Kidney capillary endothelial cell (primary cell): ENCODE measurements around the gene TMEM238.
A peak's percentile ranks its signal among the peaks of the same experiment; 100 is the strongest.
"Not testable (repeated sequence)": the region's sequence is repeated elsewhere in the genome, so short reads cannot be mapped to it uniquely, and the experiment has no call there.

Experiments
- DNase-seq: peaks from one replicate; pipeline ENCODE4 v3.0.0-alpha.2; 2018; ENCODE audit warnings: low spot score

Gene TMEM238

GRCh38 chr19:55339889-55340783 is 44.0 kb downstream of the TMEM238 start:
- DNase-seq, result no peak

- peak; percentile 100 for DNase-seq
These were observed 44.8 kb downstream of the TMEM238 start, which contains the start of gene KMT5C for GRCh38 chr19:55339105-55339888. Gene KMT5C, plus strand, starts transcription at chr19:55339876. Its CDS starts 2,061 bp downstream, at chr19:55341937.

- DNase-seq, result no peak
These were observed 48.0 kb downstream of the TMEM238 start for GRCh38 chr19:55336101-55336500.

DNA sequence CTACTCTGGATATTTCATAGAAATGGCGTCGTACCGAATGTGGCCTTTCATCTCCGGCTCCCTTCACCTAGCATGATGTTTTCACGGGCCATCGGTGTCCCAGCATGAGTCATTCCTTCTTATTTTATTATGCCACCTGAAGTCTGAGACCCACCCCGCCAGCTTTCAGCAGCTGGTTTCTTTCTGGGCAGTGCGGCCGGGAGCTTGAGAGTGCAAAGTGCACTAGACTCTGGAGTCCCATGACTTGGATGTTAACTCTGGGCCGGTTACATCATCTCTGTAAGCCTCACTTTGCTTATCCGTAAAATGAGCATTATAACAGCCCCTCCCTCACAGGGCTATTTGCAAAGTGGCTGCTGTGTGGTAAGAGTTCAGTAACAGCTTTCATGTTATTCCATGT is 50.2 kb downstream of the TMEM238 start:
- no peak for DNase-seq

- DNase-seq, result not testable (repeated sequence)
These were observed 54.3 kb downstream of the TMEM238 start for GRCh38 chr19:55329791-55330190.
